ENCODE measurements around the gene LDAF1.

The LDAF1 gene

GRCh38 chr16:21206550-21206949 is 48.1 kb downstream of the LDAF1 start:
- no peak for TF ChIP-seq CTCF (IDR thresholded peaks at IDR 0.05; ENCODE audit: borderline replicate concordance, control extremely low read depth, extremely low read depth, insufficient read depth, missing control alignments)
- DNase-seq (ENCODE audit: low spot score): no peak
- in situ Hi-C loops (cut with MboI; ENCODE audit: low sequenced_read_pairs, unreplicated experiment): no loop called here

GRCh38 chr16:21208446-21209230 is 50.2 kb downstream of the LDAF1 start:
- DNase-seq (ENCODE audit: low spot score): no peak
- in situ Hi-C loops (cut with MboI; ENCODE audit: low sequenced_read_pairs, unreplicated experiment): no loop called here
- TF ChIP-seq CTCF (IDR thresholded peaks at IDR 0.05; ENCODE audit: borderline replicate concordance, control extremely low read depth, extremely low read depth, insufficient read depth, missing control alignments): no peak

- TF ChIP-seq CTCF (IDR thresholded peaks at IDR 0.05; ENCODE audit: borderline replicate concordance, control extremely low read depth, extremely low read depth, insufficient read depth, missing control alignments): no peak
- in situ Hi-C loops (cut with MboI; ENCODE audit: low sequenced_read_pairs, unreplicated experiment): no loop called here
- DNase-seq (ENCODE audit: low spot score): no peak
Observed at GRCh38 chr16:21211486-21211885, 53.0 kb downstream of the LDAF1 start, which contains the start of gene ZP2. TSS of gene ZP2 (minus strand) at chr16:21211574. CDS start at chr16:21211547, 27 bp downstream.

- no peak for DNase-seq (ENCODE audit: low spot score)
- no peak for TF ChIP-seq CTCF (IDR thresholded peaks at IDR 0.05; ENCODE audit: borderline replicate concordance, control extremely low read depth, extremely low read depth, insufficient read depth, missing control alignments)
- in situ Hi-C loops (cut with MboI; ENCODE audit: low sequenced_read_pairs, unreplicated experiment): no loop called here
Observed at GRCh38 chr16:21214086-21214485, 55.6 kb downstream of the LDAF1 start.

GRCh38 chr16:21217121-21217520 is 58.6 kb downstream of the LDAF1 start:
- TF ChIP-seq CTCF (IDR thresholded peaks at IDR 0.05; ENCODE audit: borderline replicate concordance, control extremely low read depth, extremely low read depth, insufficient read depth, missing control alignments): no peak
- in situ Hi-C loops (cut with MboI; ENCODE audit: low sequenced_read_pairs, unreplicated experiment): no loop called here
- no peak for DNase-seq (ENCODE audit: low spot score)

- no peak for TF ChIP-seq CTCF (IDR thresholded peaks at IDR 0.05; ENCODE audit: borderline replicate concordance, control extremely low read depth, extremely low read depth, insufficient read depth, missing control alignments)
- DNase-seq (ENCODE audit: low spot score): no peak
- in situ Hi-C loops (cut with MboI; ENCODE audit: low sequenced_read_pairs, unreplicated experiment): no loop called here
Observed at GRCh38 chr16:21218153-21218552, 59.7 kb downstream of the LDAF1 start.
